ENCODE results near the gene PCNA.
"Not testable (repeated sequence)": the region's sequence is repeated elsewhere in the genome, so short reads cannot be mapped to it uniquely, and the experiment has no call there.

PCNA gene

GRCh38 chr20:5072756-5073659, 46.8 kb downstream of the PCNA start:
- peak; percentile 58 for DNase-seq
- in situ Hi-C loops (cut with MboI; ENCODE audit: low pct_unique_long_range_greater_than_20kb, low sequenced_read_pairs): no loop called here

GRCh38 chr20:5071942-5072341, 47.8 kb downstream of the PCNA start:
- DNase-seq; in situ Hi-C loops (cut with MboI; ENCODE audit: low pct_unique_long_range_greater_than_20kb, low sequenced_read_pairs): not testable (repeated sequence)

GRCh38 chr20:5070570-5070969, 49.2 kb downstream of the PCNA start:
- no peak for DNase-seq
- in situ Hi-C loops (cut with MboI; ENCODE audit: low pct_unique_long_range_greater_than_20kb, low sequenced_read_pairs): no loop called here

- in situ Hi-C loops (cut with MboI; ENCODE audit: low pct_unique_long_range_greater_than_20kb, low sequenced_read_pairs): no loop called here
- DNase-seq: no peak
Observed at GRCh38 chr20:5070081-5070480, 49.7 kb downstream of the PCNA start.

- no peak for DNase-seq
- in situ Hi-C loops (cut with MboI; ENCODE audit: low pct_unique_long_range_greater_than_20kb, low sequenced_read_pairs): no loop called here
Observed at GRCh38 chr20:5069141-5069806, 50.5 kb downstream of the PCNA start.

GRCh38 chr20:5067877-5068645, 51.7 kb downstream of the PCNA start:
- in situ Hi-C loops (cut with MboI; ENCODE audit: low pct_unique_long_range_greater_than_20kb, low sequenced_read_pairs): no loop called here
- no peak for DNase-seq

- no peak for DNase-seq
Observed at GRCh38 chr20:5065879-5066383, 53.8 kb downstream of the PCNA start.

GRCh38 chr20:5065166-5065878, 54.4 kb downstream of the PCNA start:
- in situ Hi-C loops (cut with MboI; ENCODE audit: low pct_unique_long_range_greater_than_20kb, low sequenced_read_pairs): no loop called here
- DNase-seq: no peak

More at GRCh38 chr20:5065879-5066383, 53.8 kb downstream of the PCNA start:
- in situ Hi-C loops (cut with MboI; ENCODE audit: low pct_unique_long_range_greater_than_20kb, low sequenced_read_pairs): no loop called here
